Measurements from ENCODE around the gene CCDC177. TPM values are rescaled to one million over a fixed set of nuclear protein-coding genes. Genes with fewer than 3 reads are reported as not detected.
A peak's percentile ranks its signal among the peaks of the same experiment; 100 is the strongest.

The CCDC177 gene
- total RNA-seq, 8 experiments from 2014 or later, result 0.24 to 4.3 (median 3.5) TPM; not detected in 1

DNA sequence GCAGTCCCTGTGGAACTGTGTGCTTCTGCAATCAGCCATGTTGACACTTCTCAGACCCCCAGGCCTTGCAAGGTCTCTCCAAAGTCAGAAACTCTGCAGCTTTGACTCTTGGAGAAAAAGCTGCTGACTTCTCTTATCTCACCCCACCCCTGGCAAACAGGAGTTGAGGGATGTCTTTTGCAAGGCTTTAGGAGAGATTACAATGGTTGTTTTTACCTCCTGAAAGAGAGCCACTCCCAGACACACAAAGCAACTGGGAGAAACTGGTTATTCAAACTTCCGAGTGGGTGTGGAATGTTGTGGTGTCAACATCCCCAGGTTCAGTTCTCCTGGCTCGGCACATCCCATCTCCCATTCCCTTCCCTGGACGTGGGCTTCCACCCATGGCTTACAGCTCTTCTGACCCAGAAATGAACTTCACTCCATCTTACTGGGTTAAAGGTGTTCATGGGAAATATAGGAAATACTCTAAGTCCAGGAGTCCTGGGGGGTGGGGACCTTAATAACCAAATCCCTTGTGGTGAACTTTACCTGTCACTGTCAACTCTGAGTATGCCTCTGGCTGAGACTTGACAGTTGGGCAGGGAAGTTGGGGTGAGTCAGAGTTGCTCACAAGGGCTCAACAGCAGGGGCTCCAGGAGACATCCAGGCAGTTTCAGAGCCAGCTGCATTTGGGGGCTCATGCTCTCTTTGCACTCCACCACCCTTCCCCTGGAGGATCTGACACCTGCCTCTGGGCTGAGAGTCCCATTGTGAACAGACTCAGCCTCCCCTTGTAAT is 41.9 kb downstream of the CCDC177 start:
- Histone ChIP-seq H3K4me1 (replicated peaks in 1 of 2) (no peaks in the 10 kb centered on the region), H3K27ac (no peak overlapping the region), H3K4me3 (no peak overlapping the region)
- in situ Hi-C loops (cut with MboI; ENCODE audit: low pct_unique_long_range_greater_than_20kb in 2 of 9, low sequenced_read_pairs in 9 of 9, unreplicated experiment in 9 of 9), result no loop called here
- WGBS, 10 experiments, result 17 to 88% (median 46%) methylated on average over 1 to 2 of the region's 3 CpGs; no CpG with 5 or more reads in 4 of the 10 experiments
- ATAC-seq (replicated peaks in 6 of 8), result peak in 2 of 8 experiments; percentile 8 to 42

DNA sequence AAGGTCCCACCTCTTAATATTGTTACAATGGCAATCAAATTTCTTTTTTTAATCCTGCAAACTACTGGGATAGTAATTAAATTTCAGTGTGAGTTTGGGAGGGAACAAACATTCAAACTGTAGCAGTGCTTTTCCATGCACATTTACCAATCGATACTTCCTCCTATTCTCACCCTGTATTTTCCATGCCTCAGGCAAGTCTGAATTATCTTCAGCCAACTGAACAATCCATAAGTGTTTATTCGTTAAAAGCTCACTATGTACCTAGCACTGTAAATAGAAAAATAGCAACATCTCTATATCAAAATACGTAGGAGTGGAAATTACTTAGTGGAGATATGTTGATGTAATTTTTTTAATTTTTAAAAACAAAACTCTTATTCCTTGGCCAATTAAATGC is 43.5 kb downstream of the CCDC177 start:
- peak in 1 of 8 experiments; percentile 14 for ATAC-seq (replicated peaks in 6 of 8)
- in situ Hi-C loops (cut with MboI; ENCODE audit: low pct_unique_long_range_greater_than_20kb in 2 of 9, low sequenced_read_pairs in 9 of 9, unreplicated experiment in 9 of 9), result no loop called here
- H3K27ac ChIP-seq, result no peak overlapping the region
- 8 to 94% (median 72%) methylated on average over 1 to 3 of the region's 3 CpGs; no CpG with 5 or more reads in 2 of the 10 experiments for WGBS, 10 experiments
- no peak overlapping the region for H3K4me3 ChIP-seq
- H3K4me1 ChIP-seq (replicated peaks in 1 of 2), result no peaks in the 10 kb centered on the region

DNA sequence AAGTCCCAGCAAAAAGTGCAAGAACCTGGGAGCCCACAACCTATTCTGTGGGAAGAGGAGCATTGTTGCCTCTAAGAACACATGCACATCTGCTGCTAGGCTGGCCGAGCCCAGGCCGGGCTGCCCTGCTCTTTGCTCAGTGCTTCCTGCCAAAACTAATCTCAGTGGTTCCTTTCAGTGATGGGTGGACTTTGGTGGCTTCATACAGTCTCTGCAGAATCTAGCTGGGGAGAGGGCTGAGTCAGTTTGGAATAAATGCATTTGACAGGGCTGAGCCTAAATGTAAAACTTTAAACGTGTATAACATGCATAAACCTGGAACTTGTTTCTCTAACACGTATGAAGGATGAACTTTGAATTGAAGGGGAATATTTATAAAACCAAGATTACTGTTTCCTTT is 44.6 kb downstream of the CCDC177 start:
- ATAC-seq (replicated peaks in 6 of 8), result peak in 3 of 8 experiments; percentile 29 to 69 (median 54)
- in situ Hi-C loops (cut with MboI; ENCODE audit: low pct_unique_long_range_greater_than_20kb in 2 of 9, low sequenced_read_pairs in 9 of 9, unreplicated experiment in 9 of 9), result no loop called here
- WGBS, 10 experiments, result 0 to 80% (median 62%) methylated on average over 1 to 4 of the region's 4 CpGs
- H3K4me1 ChIP-seq (replicated peaks in 1 of 2), result no peaks in the 10 kb centered on the region
- H3K27ac ChIP-seq, result no peak overlapping the region
- no peak overlapping the region for H3K4me3 ChIP-seq

DNA sequence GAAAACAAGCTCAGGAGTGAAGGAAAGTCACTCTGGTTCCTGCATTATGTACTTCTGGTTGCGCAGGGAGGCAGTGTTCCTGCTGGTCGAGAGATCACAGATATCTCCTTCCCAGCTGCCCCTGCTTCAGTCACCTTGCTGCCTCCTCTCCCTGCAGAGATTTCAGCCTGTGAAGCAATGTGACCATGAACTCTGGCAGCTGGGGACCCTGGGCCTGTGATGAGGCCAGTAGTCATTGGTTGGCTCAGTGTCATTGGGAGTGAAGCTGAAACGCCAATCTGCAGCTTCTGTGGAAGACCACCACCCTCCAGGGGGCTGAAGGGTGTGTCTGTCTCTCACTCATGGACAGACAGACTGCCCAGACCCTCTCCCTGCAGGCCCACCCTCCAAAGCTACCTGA is 45.1 kb downstream of the CCDC177 start:
- Histone ChIP-seq H3K4me3 (no peak overlapping the region), H3K4me1 (replicated peaks in 1 of 2) (no peaks in the 10 kb centered on the region), H3K27ac (no peak overlapping the region)
- in situ Hi-C loops (cut with MboI; ENCODE audit: low pct_unique_long_range_greater_than_20kb in 2 of 9, low sequenced_read_pairs in 9 of 9, unreplicated experiment in 9 of 9), result no loop called here
- 60 to 100% (median 86%) methylated on average over 1 to 2 of the region's 3 CpGs; no CpG with 5 or more reads in 5 of the 10 experiments for WGBS, 10 experiments
- ATAC-seq (replicated peaks in 6 of 8), result no peak

DNA sequence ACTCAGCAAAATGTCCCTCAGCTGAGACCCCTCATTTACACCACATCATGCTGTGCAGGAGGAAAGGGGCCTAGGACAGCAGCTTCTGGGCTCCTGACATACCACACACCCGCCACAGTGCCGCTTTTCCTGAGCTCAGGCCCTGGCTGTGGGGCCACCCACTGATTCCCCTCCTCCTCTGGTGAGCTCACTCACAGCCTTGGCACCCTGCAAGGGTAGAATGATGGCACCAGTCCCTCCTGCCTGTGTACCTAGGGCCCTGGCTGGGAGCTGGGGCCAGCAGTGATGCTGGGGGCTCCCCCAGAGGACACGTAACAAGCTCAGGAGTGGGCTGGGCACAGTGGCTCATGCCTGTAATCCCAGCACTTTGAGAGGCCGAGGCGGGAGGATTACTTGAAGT is 45.7 kb downstream of the CCDC177 start:
- no peak for ATAC-seq (replicated peaks in 6 of 8)

DNA sequence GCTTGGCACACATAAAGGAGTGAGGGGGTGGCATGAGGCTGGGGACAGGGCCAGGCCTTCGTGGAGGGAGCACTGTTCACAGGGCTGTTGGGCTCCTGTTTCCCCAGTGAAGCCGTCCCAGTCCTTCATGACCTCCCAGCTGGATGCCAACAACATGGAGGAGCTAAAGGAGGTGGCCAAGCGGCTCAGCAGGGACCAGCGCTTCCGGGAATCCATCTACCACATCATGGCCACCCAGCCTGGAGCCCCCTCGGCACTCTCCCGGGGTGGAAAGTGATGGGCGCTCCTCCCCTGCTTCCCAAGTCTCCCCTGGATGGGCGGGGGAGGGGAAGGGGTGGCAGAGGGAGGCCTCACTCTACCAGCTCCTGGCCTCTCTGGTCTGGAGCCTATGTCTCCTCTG is 46.5 kb downstream of the CCDC177 start:
- in situ Hi-C loops (cut with MboI; ENCODE audit: low pct_unique_long_range_greater_than_20kb in 2 of 9, low sequenced_read_pairs in 9 of 9, unreplicated experiment in 9 of 9), result no loop called here
- H3K4me3 ChIP-seq, result no peak overlapping the region
- no peak for ATAC-seq (replicated peaks in 6 of 8)
- 100% methylated on average over 1 of the region's 9 CpGs; no CpG with 5 or more reads in 9 of the 10 experiments for WGBS, 10 experiments
- H3K4me1 ChIP-seq (replicated peaks in 1 of 2), result no peaks in the 10 kb centered on the region
- H3K27ac ChIP-seq, result no peak overlapping the region

More for the DNA sequence above, 45.7 kb downstream of the CCDC177 start:
- in situ Hi-C loops (cut with MboI; ENCODE audit: low pct_unique_long_range_greater_than_20kb in 2 of 9, low sequenced_read_pairs in 9 of 9, unreplicated experiment in 9 of 9), result no loop called here
- Histone ChIP-seq H3K27ac (no peak overlapping the region), H3K4me1 (replicated peaks in 1 of 2) (no peaks in the 10 kb centered on the region), H3K4me3 (no peak overlapping the region)
- WGBS, 10 experiments, result 86 to 100% (median 92%) methylated on average over 2 to 5 of the region's 5 CpGs; no CpG with 5 or more reads in 5 of the 10 experiments

DNA sequence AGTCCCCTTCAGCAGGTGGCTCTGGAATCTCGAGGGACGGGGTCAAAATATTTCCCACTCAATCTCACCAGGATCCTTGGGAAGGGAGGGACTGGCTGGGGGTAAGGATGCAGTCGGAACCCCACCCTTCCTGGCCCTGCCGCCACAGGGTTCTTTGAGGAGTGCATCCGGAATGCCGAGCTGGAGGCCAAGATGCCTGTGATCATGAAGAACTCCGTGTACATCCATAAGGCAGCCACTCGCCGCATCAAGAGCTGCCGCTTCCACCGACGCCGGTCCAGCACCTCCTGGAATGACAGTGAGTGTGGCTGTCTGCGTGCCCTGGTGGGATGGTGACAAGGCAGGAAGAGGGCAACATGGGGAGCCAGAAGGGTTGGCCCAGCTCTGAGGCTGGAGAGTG is 47.0 kb downstream of the CCDC177 start:
- no peak overlapping the region for H3K4me3 ChIP-seq
- H3K27ac ChIP-seq, result no peak overlapping the region
- in situ Hi-C loops (cut with MboI; ENCODE audit: low pct_unique_long_range_greater_than_20kb in 2 of 9, low sequenced_read_pairs in 9 of 9, unreplicated experiment in 9 of 9), result no loop called here
- ATAC-seq (replicated peaks in 6 of 8), result no peak
- H3K4me1 ChIP-seq (replicated peaks in 1 of 2), result no peaks in the 10 kb centered on the region
- 50 to 100% (median 82%) methylated on average over 1 to 4 of the region's 14 CpGs; no CpG with 5 or more reads in 7 of the 10 experiments for WGBS, 10 experiments

DNA sequence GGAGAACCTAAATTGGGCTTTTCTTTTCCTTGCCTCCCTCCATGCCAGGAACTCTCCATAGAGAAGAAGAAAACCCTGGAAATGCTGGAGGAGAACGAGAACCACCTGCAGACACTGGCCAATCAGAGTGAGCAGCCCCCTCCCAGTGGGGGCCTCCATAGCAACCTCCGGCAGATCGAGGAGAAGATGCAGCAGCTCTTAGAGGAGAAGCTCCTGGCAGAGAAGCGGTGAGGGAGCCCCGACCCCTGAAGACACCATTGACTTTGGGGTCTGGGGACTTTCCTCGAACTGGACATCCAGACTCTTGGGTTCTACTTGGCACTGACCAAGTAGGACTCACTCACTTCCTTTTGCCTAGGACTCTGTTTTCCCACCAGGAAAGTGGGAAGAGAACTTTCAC is 48.8 kb downstream of the CCDC177 start:
- no peaks in the 10 kb centered on the region for H3K4me1 ChIP-seq (replicated peaks in 1 of 2)
- WGBS, 10 experiments, result 52 to 100% (median 68%) methylated on average over 1 to 5 of the region's 6 CpGs; no CpG with 5 or more reads in 4 of the 10 experiments
- H3K27ac ChIP-seq, result no peak overlapping the region
- in situ Hi-C loops (cut with MboI; ENCODE audit: low pct_unique_long_range_greater_than_20kb in 2 of 9, low sequenced_read_pairs in 9 of 9, unreplicated experiment in 9 of 9), result no loop called here
- H3K4me3 ChIP-seq, result no peak overlapping the region
- no peak for ATAC-seq (replicated peaks in 6 of 8)

DNA sequence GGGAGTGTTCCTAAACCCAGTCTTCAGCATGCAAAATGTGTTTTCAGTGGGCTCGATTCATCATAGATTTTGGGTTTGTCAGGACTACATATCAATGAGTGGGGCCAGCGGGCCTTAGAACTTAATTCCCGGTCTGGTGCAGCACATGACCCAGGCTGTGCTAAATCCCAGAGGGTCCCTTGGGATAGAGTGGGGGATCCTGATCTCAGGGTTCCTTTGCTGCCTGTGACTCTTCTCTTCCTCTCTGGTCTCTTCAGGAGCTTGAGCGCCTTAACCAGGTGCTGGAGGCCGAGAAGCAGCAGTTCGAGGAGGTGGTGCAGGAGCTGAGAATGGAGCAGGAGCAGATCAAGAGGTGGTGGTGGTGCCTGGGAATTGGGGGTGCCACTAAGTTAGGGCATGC is 52.6 kb downstream of the CCDC177 start:
- 20 to 100% (median 84%) methylated on average over 1 to 3 of the region's 6 CpGs; no CpG with 5 or more reads in 3 of the 10 experiments for WGBS, 10 experiments

More for the DNA sequence above, 52.6 kb downstream of the CCDC177 start:
- ATAC-seq (replicated peaks in 6 of 8), result no peak
- no peak overlapping the region for H3K27ac ChIP-seq
- no peaks in the 10 kb centered on the region for H3K4me1 ChIP-seq (replicated peaks in 1 of 2)
- in situ Hi-C loops (cut with MboI; ENCODE audit: low pct_unique_long_range_greater_than_20kb in 2 of 9, low sequenced_read_pairs in 9 of 9, unreplicated experiment in 9 of 9), result no loop called here
- no peak overlapping the region for H3K4me3 ChIP-seq

Other genes with a start within 250 kb of the CCDC177 start
- gene ERH, start 176.6 kb downstream of the CCDC177 start, total RNA-seq, result 100 to 1,000 TPM; 234 to 490 (median 320) TPM
- 100 to 1,000 TPM in 2 of 8 experiments, 10 to 100 TPM in 6; 46.5 to 107 (median 65.0) TPM for gene SLC39A9, start 176.2 kb downstream of the CCDC177 start, total RNA-seq
- 1 to 10 TPM in 1 of 8 experiments, under 1 TPM in 7; 0.13 to 1.2 (median 0.42) TPM for gene PLEKHD1, start 90.1 kb downstream of the CCDC177 start, total RNA-seq
- 10 to 100 TPM in 5 of 8 experiments, 1 to 10 TPM in 3; 6.5 to 36.3 (median 12.2) TPM for gene SUSD6, start 36.7 kb upstream of the CCDC177 start, total RNA-seq
- gene SRSF5, start 192.3 kb upstream of the CCDC177 start, total RNA-seq, result 100 to 1,000 TPM; 209 to 477 (median 389) TPM
- gene SLC10A1, start 222.4 kb upstream of the CCDC177 start, total RNA-seq, result 1 to 10 TPM in 4 of 8 experiments, under 1 TPM in 4; 0.82 to 2.8 (median 0.98) TPM